Stimulated activated naive B cell treated with anti-CD40 and anti-IgM and Interleukin-4, amounts not matched to agents 10 μg/mL and 1 μg/mL and 100 μg/mL, for 72 hours (primary cell): ENCODE results near the gene KCNK3.
A peak's percentile ranks its signal among the peaks of the same experiment; 100 is the strongest.

Experiments used
- ATAC-seq, 2 donors: fragments of 150-1000 bp; cut with Tn5 transposase; replicated peaks; 2 replicates each; pipeline ENCODE4 v1.10.0; 2021; ENCODE audit warnings: moderate library complexity in 1 of 2
- DNase-seq: peaks from one replicate; pipeline ENCODE4 v3.0.0; 2021
- H3K27ac Mint-ChIP-seq: one replicate; pipeline ENCODE4 v1.8.0; 2022; ENCODE audit warnings: mild to moderate bottlenecking, mixed read lengths
- H3K27me3 Mint-ChIP-seq, 2 donors: one replicate each; pipeline ENCODE4 v1.8.0; 2022; ENCODE audit warnings: mixed read lengths in 2 of 2
- H3K36me3 Mint-ChIP-seq, 2 donors: one replicate each; pipeline ENCODE4 v1.8.0; 2022; ENCODE audit warnings: mixed read lengths in 2 of 2, mild to moderate bottlenecking in 1 of 2
- H3K4me1 Mint-ChIP-seq, 2 donors: one replicate each; pipeline ENCODE4 v1.8.0; 2022; ENCODE audit warnings: mixed read lengths in 2 of 2, mild to moderate bottlenecking in 1 of 2
- H3K4me3 Mint-ChIP-seq, 2 donors: one replicate each; pipeline ENCODE4 v1.8.0; 2022; ENCODE audit warnings: mild to moderate bottlenecking in 2 of 2, mixed read lengths in 2 of 2, moderate library complexity in 1 of 2
- H3K9me3 Mint-ChIP-seq, 2 donors: one replicate each; pipeline ENCODE4 v1.8.0; 2022; ENCODE audit warnings: mixed read lengths in 2 of 2, mild to moderate bottlenecking in 1 of 2

The KCNK3 gene

DNA sequence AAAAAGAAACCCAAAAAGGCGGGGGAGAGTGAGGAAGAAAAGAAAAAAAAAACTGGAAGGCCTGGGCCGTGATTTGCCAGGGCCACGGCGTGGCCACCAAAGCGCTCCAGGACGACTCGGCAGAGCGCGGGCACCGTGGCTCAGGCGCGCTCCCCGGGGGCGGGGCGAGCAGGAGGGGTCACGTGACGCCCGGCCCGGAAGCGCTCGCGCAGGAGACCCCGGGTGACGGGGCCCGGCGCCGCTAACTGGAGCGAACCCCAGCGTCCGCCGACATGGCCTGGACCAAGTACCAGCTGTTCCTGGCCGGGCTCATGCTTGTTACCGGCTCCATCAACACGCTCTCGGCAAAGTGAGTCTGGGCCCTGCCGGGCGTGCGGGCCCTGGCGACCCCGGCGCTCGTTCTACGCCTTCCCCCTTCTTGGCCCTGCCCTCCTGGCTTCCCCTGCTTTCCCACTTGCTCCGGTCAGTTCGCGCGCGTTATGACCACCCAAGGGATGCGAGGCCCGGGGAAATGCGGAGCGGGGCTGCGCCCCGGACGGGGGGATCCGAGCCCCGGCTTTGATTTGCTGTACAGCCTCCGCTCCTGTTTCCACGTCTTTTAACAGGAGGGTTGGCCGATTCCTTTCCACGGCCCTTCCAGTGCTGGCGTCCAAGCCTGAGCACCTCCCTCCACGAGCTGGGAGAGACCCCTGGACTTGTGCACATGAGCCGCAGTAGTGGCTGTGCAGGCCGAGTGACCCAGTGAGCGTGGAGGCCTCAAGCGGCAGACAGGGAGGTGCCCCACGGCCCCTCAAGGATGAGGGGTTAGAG, 71.8 kb downstream of the KCNK3 start, which contains the start of gene SLC35F6:
TSS of gene SLC35F6 (plus strand) at position 207 of the 810 bp plus-strand sequence. CDS start at position 273, 66 bp downstream.
- Mint-ChIP-seq H3K9me3 (no peaks in the 10 kb centered on the region), H3K27ac (peak within 1 kb of the TSS; percentile 96), H3K4me3 (peak within 1 kb of the TSS; percentile 92 to 99), H3K36me3 (peaks cover 7 to 11% of the 10 kb centered on the region in 2 donors), H3K4me1 (peaks cover 22 to 34% of the 10 kb centered on the region in 2 donors), H3K27me3 (no peaks in the 10 kb centered on the region)
- ATAC-seq (peak; percentile 97), DNase-seq (peak; percentile 75)

DNA sequence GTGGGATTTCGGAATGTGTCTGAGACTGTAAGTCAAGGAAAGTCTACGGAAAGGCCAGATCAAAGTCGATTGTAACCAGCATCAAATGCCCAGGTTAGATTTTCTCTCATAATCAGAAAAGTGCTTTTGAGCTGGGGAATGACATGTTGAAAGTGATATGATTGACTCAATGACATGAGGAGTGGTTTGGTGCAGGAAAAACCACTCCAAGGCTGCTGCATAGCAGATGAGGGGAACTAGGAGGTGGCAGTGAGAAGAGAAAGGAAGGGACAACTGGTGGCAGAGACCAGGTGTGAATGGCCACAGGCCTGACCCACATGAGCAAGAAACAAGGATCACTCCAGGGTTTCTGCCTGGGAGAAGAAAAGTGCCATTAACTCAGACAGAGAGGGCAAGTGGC, 72.4 kb downstream of the KCNK3 start:
- peak overlapping the region; percentile 96 for H3K27ac Mint-ChIP-seq
- peak overlapping the region; percentile 92 to 99 for H3K4me3 Mint-ChIP-seq
- peaks cover 24 to 37% of the 10 kb centered on the region in 2 donors for H3K4me1 Mint-ChIP-seq
- H3K9me3 Mint-ChIP-seq = no peaks in the 10 kb centered on the region
- DNase-seq (no peak), ATAC-seq (no peak)
- peaks cover 7 to 11% of the 10 kb centered on the region in 2 donors for H3K36me3 Mint-ChIP-seq
- H3K27me3 Mint-ChIP-seq = no peaks in the 10 kb centered on the region

DNA sequence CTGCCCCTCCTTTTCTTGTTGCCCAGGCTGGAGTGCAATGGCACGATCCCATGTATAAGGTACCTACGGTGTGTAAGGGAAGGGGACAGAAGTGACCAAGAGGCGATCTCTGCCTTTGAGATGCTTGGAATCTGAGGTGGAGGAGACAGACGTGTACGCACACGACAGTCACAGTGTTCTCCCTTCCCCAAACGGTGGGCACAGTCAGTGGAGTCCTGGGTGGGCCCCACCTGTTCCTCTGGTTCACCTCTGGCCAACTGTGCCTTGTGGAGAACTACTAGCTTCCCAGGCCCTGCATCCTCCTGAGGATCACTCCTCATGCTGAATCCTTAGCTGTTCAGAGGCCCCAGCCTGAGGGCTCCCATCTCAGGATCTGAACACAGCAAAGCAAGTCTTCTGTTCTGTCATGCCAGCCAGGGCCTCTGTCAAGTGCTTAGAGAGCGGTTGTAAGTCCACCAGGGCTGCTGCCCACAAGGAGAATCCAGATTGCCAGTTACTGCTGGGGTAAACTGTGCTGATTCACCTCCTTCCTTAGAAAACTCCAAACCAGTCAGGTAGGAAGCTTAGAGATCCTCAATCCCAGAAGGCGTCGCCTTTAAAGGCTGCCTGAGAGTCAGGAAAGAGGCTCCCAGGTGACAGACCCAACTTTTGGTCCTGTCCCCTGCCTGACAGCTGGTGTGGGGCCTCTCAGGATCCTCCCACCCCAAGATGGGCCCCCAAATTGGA, 73.1 kb downstream of the KCNK3 start:
- ATAC-seq (no peak), DNase-seq (no peak)
- H3K9me3 Mint-ChIP-seq = no peaks in the 10 kb centered on the region
- H3K27ac Mint-ChIP-seq = no peak overlapping the region
- no peaks in the 10 kb centered on the region for H3K27me3 Mint-ChIP-seq
- H3K4me1 Mint-ChIP-seq = peaks cover 24 to 41% of the 10 kb centered on the region in 2 donors
- peak overlapping the region; percentile 92 to 99 for H3K4me3 Mint-ChIP-seq
- H3K36me3 Mint-ChIP-seq = peaks cover 7 to 11% of the 10 kb centered on the region in 2 donors

DNA sequence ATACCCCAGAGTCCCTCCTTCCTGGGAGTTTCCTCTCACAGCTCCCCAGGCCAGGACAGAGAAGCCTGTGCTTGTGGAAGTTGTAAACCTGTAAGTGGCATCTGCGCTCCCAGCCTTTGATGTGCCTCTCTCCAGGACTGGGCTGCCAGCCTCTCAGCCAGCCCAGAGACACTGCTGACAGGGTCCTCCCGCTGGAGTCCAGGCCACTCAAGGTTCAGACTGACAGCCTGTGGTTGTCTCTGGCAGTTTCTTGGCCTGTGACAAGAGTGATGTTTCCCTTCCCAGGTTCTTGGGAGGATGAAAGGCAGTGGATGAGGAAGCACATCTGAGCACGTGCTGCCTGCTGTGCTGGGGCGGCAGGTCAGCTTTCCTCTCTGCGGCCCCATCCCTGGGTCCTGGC, 74.6 kb downstream of the KCNK3 start:
- H3K27ac Mint-ChIP-seq = no peak overlapping the region
- H3K27me3 Mint-ChIP-seq = no peaks in the 10 kb centered on the region
- DNase-seq (no peak), ATAC-seq (no peak)
- H3K9me3 Mint-ChIP-seq = no peaks in the 10 kb centered on the region
- peaks cover 9 to 23% of the 10 kb centered on the region in 2 donors for H3K36me3 Mint-ChIP-seq
- no peak overlapping the region for H3K4me3 Mint-ChIP-seq
- H3K4me1 Mint-ChIP-seq = peaks cover 30 to 56% of the 10 kb centered on the region in 2 donors

DNA sequence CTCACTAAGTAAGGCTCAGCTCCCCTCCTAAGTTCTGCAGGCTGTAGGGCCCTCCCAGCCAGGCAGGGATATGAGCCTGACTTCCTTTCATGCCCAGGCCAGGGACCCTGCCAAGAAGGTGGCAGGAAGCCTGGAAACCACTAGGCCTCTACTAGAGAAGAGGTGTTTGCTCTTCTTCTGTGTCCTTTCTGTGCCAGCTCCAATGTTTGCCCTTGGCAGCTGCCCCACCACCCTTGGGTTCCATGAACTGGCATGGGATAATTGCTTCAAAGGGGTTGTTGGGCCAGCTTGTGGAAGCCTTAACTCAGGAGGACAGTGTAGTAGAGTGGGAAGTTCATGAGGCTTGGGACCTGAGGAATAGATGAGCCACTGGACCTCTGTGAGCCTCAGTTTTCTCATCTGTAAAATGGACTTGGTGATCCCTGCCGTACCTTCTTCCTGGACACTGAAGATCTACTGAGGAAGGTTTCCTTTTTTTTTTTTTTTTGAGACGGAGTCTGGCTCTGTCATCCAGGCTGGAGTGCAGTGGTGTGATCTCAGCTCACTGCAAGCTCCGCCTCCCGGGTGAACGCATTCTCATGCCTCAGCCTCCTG, 75.5 kb downstream of the KCNK3 start:
- no peak for DNase-seq
- ATAC-seq = no peak
- Mint-ChIP-seq H3K27ac (no peak overlapping the region), H3K27me3 (no peaks in the 10 kb centered on the region), H3K9me3 (no peaks in the 10 kb centered on the region), H3K36me3 (peaks cover 13 to 27% of the 10 kb centered on the region in 2 donors), H3K4me3 (no peak overlapping the region), H3K4me1 (peaks cover 33 to 62% of the 10 kb centered on the region in 2 donors)

DNA sequence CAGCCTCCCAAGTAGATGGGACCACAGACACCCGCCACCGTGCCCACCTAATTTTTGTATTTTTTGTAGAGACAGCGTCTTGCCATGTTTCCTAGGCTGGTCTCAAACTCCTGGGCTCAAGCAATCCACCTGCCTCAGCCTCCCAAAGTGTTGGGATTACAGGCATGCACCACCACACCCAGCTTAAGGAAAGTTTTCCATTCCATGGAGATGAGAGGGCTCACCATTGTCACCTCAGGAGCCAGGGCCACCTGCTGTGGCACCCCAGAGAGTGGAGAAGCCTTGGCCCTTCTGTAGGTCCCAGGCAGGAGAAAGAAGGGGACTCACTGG, 76.2 kb downstream of the KCNK3 start:
- DNase-seq = no peak
- Mint-ChIP-seq H3K4me3 (no peak overlapping the region), H3K27me3 (no peaks in the 10 kb centered on the region), H3K36me3 (peaks cover 13 to 27% of the 10 kb centered on the region in 2 donors), H3K27ac (no peak overlapping the region), H3K9me3 (no peaks in the 10 kb centered on the region), H3K4me1 (peaks cover 31 to 62% of the 10 kb centered on the region in 2 donors)
- ATAC-seq = no peak

DNA sequence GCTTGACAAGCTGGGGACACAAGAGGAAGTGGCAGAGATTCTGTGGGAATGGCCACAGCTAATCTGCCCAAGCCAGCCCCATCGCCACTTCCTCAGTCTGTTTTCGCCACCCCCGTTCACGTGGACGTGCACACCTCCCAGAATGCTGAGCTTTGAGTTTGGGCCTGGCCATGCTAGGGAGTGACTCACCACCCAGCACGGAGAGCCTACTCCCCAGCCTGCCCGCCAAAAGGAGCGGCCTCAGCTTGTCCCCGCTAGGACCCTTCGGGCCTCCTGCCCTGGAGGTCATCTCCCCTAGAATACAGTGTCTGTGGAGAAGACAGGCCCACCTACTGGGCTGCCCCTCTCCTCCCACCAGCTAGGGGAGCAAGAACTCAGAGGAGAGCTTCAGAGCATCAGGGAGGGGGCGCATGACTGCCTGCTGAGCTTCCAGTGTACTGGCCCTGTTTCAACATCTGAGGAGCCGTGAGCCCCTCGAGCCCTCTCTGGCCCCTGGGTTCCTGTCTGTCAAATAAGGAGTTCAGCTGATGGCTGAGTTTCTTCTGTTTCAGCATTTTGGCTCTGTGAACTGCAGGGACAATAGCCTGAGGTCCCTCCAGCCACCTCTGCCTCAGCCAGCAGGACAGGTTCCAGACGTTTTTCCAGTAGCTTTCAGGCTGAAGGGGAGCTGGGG, 76.7 kb downstream of the KCNK3 start:
- H3K36me3 Mint-ChIP-seq = peaks cover 13 to 27% of the 10 kb centered on the region in 2 donors
- H3K4me3 Mint-ChIP-seq = no peak overlapping the region
- H3K4me1 Mint-ChIP-seq = peaks cover 31 to 62% of the 10 kb centered on the region in 2 donors
- ATAC-seq = no peak
- no peaks in the 10 kb centered on the region for H3K9me3 Mint-ChIP-seq
- DNase-seq = no peak
- H3K27me3 Mint-ChIP-seq = no peaks in the 10 kb centered on the region
- H3K27ac Mint-ChIP-seq = no peak overlapping the region

DNA sequence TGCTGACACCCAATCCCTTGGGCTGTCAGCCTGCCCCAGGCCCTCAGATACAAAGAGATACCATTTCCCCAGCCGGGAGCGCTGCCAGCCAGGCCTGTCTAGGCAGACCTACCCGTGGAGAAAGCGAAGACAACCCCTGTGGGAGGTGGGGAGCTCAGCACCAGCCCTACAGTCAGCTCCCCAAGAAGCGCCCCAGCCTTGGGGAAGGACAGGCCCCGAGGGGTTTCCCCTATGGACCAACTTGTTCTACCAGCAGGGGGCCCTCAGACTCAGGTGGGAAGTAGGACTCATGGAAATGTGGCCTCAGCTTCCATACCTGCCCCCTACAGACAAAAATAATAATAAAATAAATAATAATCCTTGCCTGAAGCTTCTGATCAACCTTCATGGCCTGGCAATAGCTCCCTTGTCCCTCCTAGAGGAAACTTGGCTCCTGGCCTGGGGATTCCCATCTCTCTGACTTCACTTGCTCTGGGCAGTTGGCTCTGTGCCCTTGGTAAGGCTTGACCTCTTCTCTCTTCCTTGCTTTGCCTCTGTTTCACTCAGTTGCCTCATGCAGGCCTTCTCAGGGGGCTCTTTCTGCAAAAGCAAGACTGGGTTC, 78.6 kb downstream of the KCNK3 start:
- Mint-ChIP-seq H3K4me1 (peaks cover 18 to 46% of the 10 kb centered on the region in 2 donors), H3K27ac (no peak overlapping the region), H3K27me3 (no peaks in the 10 kb centered on the region), H3K9me3 (no peaks in the 10 kb centered on the region), H3K4me3 (no peak overlapping the region), H3K36me3 (peaks cover 19 to 39% of the 10 kb centered on the region in 2 donors)
- ATAC-seq (peak; percentile 33 to 57), DNase-seq (no peak)

DNA sequence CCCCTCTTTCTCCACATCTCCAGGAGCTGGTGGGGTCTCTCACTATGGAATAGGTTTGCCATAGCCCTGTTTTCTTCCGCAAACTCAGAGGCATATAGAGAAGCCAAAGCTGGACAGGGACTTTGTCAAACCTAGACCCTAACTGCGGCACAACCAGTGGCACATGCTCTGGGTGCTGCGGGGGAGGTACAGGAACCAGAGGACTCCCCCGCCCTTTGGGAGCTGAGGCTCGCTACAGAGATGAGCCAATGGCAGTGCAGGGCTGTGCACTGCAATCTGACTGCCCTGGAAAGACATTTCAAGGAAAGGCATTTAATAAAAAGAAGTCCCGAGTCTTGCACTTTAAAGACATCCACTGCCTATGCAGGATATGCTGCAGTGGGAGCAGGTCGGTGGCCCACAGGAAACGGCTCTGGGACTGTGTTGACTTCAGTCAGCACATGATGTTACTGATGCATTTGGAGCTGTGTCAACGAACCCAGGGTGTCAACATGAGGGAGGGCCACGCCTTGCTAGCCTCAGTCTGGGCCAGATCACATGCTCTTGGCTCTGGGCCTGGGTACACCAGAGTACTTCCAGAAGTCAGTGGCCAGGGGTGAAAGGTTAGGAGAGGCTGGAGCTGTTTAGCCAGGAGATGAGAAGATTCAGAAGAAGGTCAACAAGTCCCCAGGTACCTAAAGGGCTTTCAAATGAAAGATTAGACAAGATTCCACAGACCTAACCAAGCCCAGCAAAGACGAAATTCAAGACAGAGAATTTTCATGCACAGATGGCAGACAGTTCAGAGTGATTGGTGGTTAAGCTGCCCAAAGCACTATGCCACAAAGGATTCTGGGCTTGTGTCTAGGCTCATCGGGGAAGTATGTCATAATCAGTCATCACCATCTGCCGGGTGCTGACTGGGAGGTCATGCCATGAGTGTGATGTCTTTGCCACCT, 79.8 kb downstream of the KCNK3 start:
- peaks cover 18 to 39% of the 10 kb centered on the region in 2 donors for H3K4me1 Mint-ChIP-seq
- ATAC-seq (no peak), DNase-seq (no peak)
- H3K27ac Mint-ChIP-seq = no peak overlapping the region
- H3K9me3 Mint-ChIP-seq = no peaks in the 10 kb centered on the region
- no peaks in the 10 kb centered on the region for H3K27me3 Mint-ChIP-seq
- peaks cover 25 to 50% of the 10 kb centered on the region in 2 donors for H3K36me3 Mint-ChIP-seq
- H3K4me3 Mint-ChIP-seq = no peak overlapping the region

DNA sequence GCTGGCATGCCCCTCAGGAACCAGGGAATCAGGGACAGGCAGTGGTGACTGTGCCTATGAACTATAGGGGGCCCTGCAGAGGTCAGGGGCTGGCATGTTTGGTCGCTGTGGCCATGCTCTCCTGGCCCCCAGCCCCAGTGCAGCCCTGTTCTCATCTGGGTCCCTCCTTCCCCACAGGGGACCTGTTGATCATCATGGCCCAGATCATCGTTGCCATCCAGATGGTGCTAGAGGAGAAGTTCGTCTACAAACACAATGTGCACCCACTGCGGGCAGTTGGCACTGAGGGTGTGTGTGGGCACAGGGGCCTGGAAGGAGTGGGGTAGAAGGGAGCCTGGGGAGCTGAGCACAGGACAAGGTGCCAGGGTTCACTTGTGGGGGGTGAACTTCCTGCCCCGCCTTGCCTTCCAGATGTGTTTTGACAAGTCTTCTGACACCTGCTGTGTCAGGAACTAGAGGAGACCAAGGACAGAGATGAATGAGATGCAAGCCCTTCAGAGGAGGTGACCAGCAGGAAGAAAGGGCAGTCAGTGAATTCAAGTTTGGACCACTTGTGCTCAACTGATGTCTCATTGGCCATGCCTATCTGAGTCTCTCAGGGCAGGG, 83.8 kb downstream of the KCNK3 start:
- Mint-ChIP-seq H3K4me3 (no peak overlapping the region), H3K4me1 (peaks cover 8 to 14% of the 10 kb centered on the region in 2 donors), H3K36me3 (peaks cover 40 to 65% of the 10 kb centered on the region in 2 donors), H3K27me3 (no peaks in the 10 kb centered on the region), H3K27ac (peak overlapping the region; percentile 56), H3K9me3 (no peaks in the 10 kb centered on the region)
- ATAC-seq (no peak), DNase-seq (no peak)

DNA sequence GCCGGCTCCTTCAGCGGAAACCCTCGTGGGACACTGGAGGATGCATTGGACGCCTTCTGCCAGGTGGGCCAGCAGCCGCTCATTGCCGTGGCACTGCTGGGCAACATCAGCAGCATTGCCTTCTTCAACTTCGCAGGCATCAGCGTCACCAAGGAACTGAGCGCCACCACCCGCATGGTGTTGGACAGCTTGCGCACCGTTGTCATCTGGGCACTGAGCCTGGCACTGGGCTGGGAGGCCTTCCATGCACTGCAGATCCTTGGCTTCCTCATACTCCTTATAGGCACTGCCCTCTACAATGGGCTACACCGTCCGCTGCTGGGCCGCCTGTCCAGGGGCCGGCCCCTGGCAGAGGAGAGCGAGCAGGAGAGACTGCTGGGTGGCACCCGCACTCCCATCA, 85.6 kb downstream of the KCNK3 start:
- ATAC-seq = no peak
- Mint-ChIP-seq H3K4me3 (no peak overlapping the region), H3K27me3 (no peaks in the 10 kb centered on the region), H3K4me1 (no peaks in the 10 kb centered on the region), H3K36me3 (peaks cover 34 to 59% of the 10 kb centered on the region in 2 donors), H3K9me3 (no peaks in the 10 kb centered on the region), H3K27ac (no peak overlapping the region)
- no peak for DNase-seq

DNA sequence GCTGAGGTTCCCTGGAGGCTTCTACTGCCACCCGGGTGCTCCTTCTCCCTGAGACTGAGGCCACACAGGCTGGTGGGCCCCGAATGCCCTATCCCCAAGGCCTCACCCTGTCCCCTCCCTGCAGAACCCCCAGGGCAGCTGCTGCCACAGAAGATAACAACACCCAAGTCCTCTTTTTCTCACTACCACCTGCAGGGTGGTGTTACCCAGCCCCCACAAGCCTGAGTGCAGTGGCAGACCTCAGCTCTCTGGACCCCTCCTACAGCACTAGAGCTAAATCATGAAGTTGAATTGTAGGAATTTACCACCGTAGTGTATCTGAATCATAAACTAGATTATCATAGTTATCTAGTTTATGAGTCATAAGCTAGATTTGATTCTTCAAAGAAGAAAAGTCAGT, 86.0 kb downstream of the KCNK3 start:
- H3K36me3 Mint-ChIP-seq = peaks cover 34 to 59% of the 10 kb centered on the region in 2 donors
- H3K4me3 Mint-ChIP-seq = no peak overlapping the region
- no peaks in the 10 kb centered on the region for H3K4me1 Mint-ChIP-seq
- DNase-seq (no peak), ATAC-seq (no peak)
- H3K27me3 Mint-ChIP-seq = no peaks in the 10 kb centered on the region
- no peaks in the 10 kb centered on the region for H3K9me3 Mint-ChIP-seq
- H3K27ac Mint-ChIP-seq = no peak overlapping the region
